Activated CD8-positive, alpha-beta memory T cell treated with anti-CD3 and anti-CD28 coated beads, Interleukin-2, amount 10 ng/mL, durations not matched to agents 7 days and 5 days (primary cell): Measurements from ENCODE around the gene ULK4. TPM values are rescaled to one million over a fixed set of nuclear protein-coding genes. Genes with fewer than 3 reads are reported as not detected.

ENCODE experiments used
- ATAC-seq: fragments of 150-1000 bp; cut with Tn5 transposase; one replicate; pipeline ENCODE4 v1.10.0; 2021; ENCODE audit warnings: moderate library complexity
- CTCF ChIA-PET: fragments of 350-600 bp; sonication (Branson Sonifier 250); formaldehyde crosslinking; loops from one replicate; lab custom pipeline; 2021; ENCODE audit warnings: antibody characterized with exemption; lab: Charles Lee
- DNase-seq: peaks from one replicate; pipeline ENCODE4 v3.0.0-alpha.2; 2020
- H3K27ac Mint-ChIP-seq: one replicate; pipeline ENCODE4 v1.8.0; 2021; ENCODE audit warnings: mild to moderate bottlenecking, mixed read lengths
- H3K27me3 Mint-ChIP-seq: one replicate; pipeline ENCODE4 v1.8.0; 2021; ENCODE audit warnings: mixed read lengths
- H3K36me3 Mint-ChIP-seq: one replicate; pipeline ENCODE4 v1.8.0; 2021; ENCODE audit warnings: mild to moderate bottlenecking, mixed read lengths
- H3K4me1 Mint-ChIP-seq: one replicate; pipeline ENCODE4 v1.8.0; 2021; ENCODE audit warnings: mixed read lengths
- H3K4me3 Mint-ChIP-seq: one replicate; pipeline ENCODE4 v1.8.0; 2021; ENCODE audit warnings: mild to moderate bottlenecking, moderate library complexity, mixed read lengths
- H3K9me3 Mint-ChIP-seq: one replicate; pipeline ENCODE4 v1.8.0; 2022; ENCODE audit warnings: low read depth, mixed read lengths
- total RNA-seq, 2 experiments: library from RNA; stranded (reverse); gene quantifications; one replicate each; pipeline ENCODE4 v1.2.3, GENCODE V29; 2021

ULK4 gene
- total RNA-seq, 2 experiments from 2014 or later, result 9.5 to 13.3 TPM

GRCh38 chr3:41600616-41601015, 361.3 kb downstream of the ULK4 start:
- H3K27me3 Mint-ChIP-seq, result peaks cover 4% of the 10 kb centered on the region
- H3K9me3 Mint-ChIP-seq, result no peaks in the 10 kb centered on the region
- H3K4me3 Mint-ChIP-seq, result no peak overlapping the region
- DNase-seq (no peak), ATAC-seq (no peak)
- H3K27ac Mint-ChIP-seq, result no peak overlapping the region
- CTCF ChIA-PET, result no interaction called here
- no peaks in the 10 kb centered on the region for H3K4me1 Mint-ChIP-seq
- H3K36me3 Mint-ChIP-seq, result no peaks in the 10 kb centered on the region

GRCh38 chr3:41599127-41599484, 362.8 kb downstream of the ULK4 start:
- Mint-ChIP-seq H3K27ac (no peak overlapping the region), H3K36me3 (no peaks in the 10 kb centered on the region), H3K9me3 (no peaks in the 10 kb centered on the region), H3K27me3 (no peaks in the 10 kb centered on the region), H3K4me1 (no peaks in the 10 kb centered on the region), H3K4me3 (no peak overlapping the region)
- no peak for ATAC-seq
- DNase-seq, result no peak
- CTCF ChIA-PET, result no interaction called here

GRCh38 chr3:41598402-41599126, 363.3 kb downstream of the ULK4 start:
- Mint-ChIP-seq H3K36me3 (no peaks in the 10 kb centered on the region), H3K27me3 (no peaks in the 10 kb centered on the region)

GRCh38 chr3:41593774-41594173, 368.1 kb downstream of the ULK4 start:
- Mint-ChIP-seq H3K9me3 (no peaks in the 10 kb centered on the region), H3K27ac (no peak overlapping the region), H3K4me1 (peaks cover 2% of the 10 kb centered on the region), H3K4me3 (no peak overlapping the region), H3K36me3 (no peaks in the 10 kb centered on the region), H3K27me3 (no peaks in the 10 kb centered on the region)
- no peak for ATAC-seq
- CTCF ChIA-PET, result no interaction called here
- DNase-seq, result no peak

More at GRCh38 chr3:41598402-41599126, 363.3 kb downstream of the ULK4 start:
- ATAC-seq (no peak), DNase-seq (no peak)
- CTCF ChIA-PET, result no interaction called here
- Mint-ChIP-seq H3K9me3 (no peaks in the 10 kb centered on the region), H3K27ac (no peak overlapping the region), H3K4me1 (no peaks in the 10 kb centered on the region), H3K4me3 (no peak overlapping the region)

- ATAC-seq (no peak), DNase-seq (no peak)
- Mint-ChIP-seq H3K27me3 (no peaks in the 10 kb centered on the region), H3K36me3 (no peaks in the 10 kb centered on the region), H3K9me3 (no peaks in the 10 kb centered on the region), H3K4me1 (peaks cover 2% of the 10 kb centered on the region), H3K27ac (no peak overlapping the region), H3K4me3 (no peak overlapping the region)
- CTCF ChIA-PET, result no interaction called here
These were observed 369.0 kb downstream of the ULK4 start for GRCh38 chr3:41592753-41593510.

GRCh38 chr3:41583014-41583413, 378.9 kb downstream of the ULK4 start:
- no peak overlapping the region for H3K27ac Mint-ChIP-seq
- H3K9me3 Mint-ChIP-seq, result no peaks in the 10 kb centered on the region
- ATAC-seq, result no peak
- no peaks in the 10 kb centered on the region for H3K27me3 Mint-ChIP-seq
- peaks cover 3% of the 10 kb centered on the region for H3K4me1 Mint-ChIP-seq
- CTCF ChIA-PET, result no interaction called here
- DNase-seq, result no peak
- no peak overlapping the region for H3K4me3 Mint-ChIP-seq
- H3K36me3 Mint-ChIP-seq, result no peaks in the 10 kb centered on the region

- H3K27ac Mint-ChIP-seq, result no peak overlapping the region
- DNase-seq (no peak), ATAC-seq (no peak)
- H3K36me3 Mint-ChIP-seq, result no peaks in the 10 kb centered on the region
- peaks cover 3% of the 10 kb centered on the region for H3K4me1 Mint-ChIP-seq
- no peak overlapping the region for H3K4me3 Mint-ChIP-seq
- no peaks in the 10 kb centered on the region for H3K9me3 Mint-ChIP-seq
- H3K27me3 Mint-ChIP-seq, result no peaks in the 10 kb centered on the region
- CTCF ChIA-PET, result no interaction called here
These were observed 380.2 kb downstream of the ULK4 start for GRCh38 chr3:41581700-41582099.

- Mint-ChIP-seq H3K27me3 (no peaks in the 10 kb centered on the region), H3K36me3 (no peaks in the 10 kb centered on the region), H3K4me1 (peaks cover under 1% of the 10 kb centered on the region), H3K27ac (no peak overlapping the region), H3K4me3 (no peak overlapping the region), H3K9me3 (no peaks in the 10 kb centered on the region)
- no peak for DNase-seq
- CTCF ChIA-PET, result no interaction called here
- ATAC-seq, result no peak
These were observed 381.5 kb downstream of the ULK4 start for GRCh38 chr3:41580274-41580959.

- ATAC-seq, result no peak
- Mint-ChIP-seq H3K4me3 (no peak overlapping the region), H3K27me3 (no peaks in the 10 kb centered on the region), H3K9me3 (no peaks in the 10 kb centered on the region), H3K4me1 (no peaks in the 10 kb centered on the region), H3K36me3 (no peaks in the 10 kb centered on the region), H3K27ac (no peak overlapping the region)
- no peak for DNase-seq
- CTCF ChIA-PET, result no interaction called here
These were observed 382.0 kb downstream of the ULK4 start for GRCh38 chr3:41579861-41580260.

GRCh38 chr3:41578798-41579197, 383.1 kb downstream of the ULK4 start:
- Mint-ChIP-seq H3K27ac (no peak overlapping the region), H3K4me1 (no peaks in the 10 kb centered on the region), H3K27me3 (no peaks in the 10 kb centered on the region), H3K9me3 (no peaks in the 10 kb centered on the region), H3K36me3 (no peaks in the 10 kb centered on the region), H3K4me3 (no peak overlapping the region)
- ATAC-seq (no peak), DNase-seq (no peak)
- CTCF ChIA-PET, result no interaction called here

GRCh38 chr3:41575724-41576123, 386.2 kb downstream of the ULK4 start:
- no peaks in the 10 kb centered on the region for H3K36me3 Mint-ChIP-seq
- CTCF ChIA-PET, result interaction anchor here (0.6 kb wide), 1 partner anchor 373 kb away, joined by 3 read pairs; no protein-coding TSS in a partner anchor
- no peak overlapping the region for H3K27ac Mint-ChIP-seq
- H3K4me3 Mint-ChIP-seq, result no peak overlapping the region
- no peaks in the 10 kb centered on the region for H3K9me3 Mint-ChIP-seq
- DNase-seq (no peak), ATAC-seq (no peak)
- H3K4me1 Mint-ChIP-seq, result no peaks in the 10 kb centered on the region
- no peaks in the 10 kb centered on the region for H3K27me3 Mint-ChIP-seq

- no peaks in the 10 kb centered on the region for H3K27me3 Mint-ChIP-seq
- no peaks in the 10 kb centered on the region for H3K36me3 Mint-ChIP-seq
- CTCF ChIA-PET, result no interaction called here
- ATAC-seq (no peak), DNase-seq (no peak)
- no peak overlapping the region for H3K4me3 Mint-ChIP-seq
- H3K9me3 Mint-ChIP-seq, result no peaks in the 10 kb centered on the region
- no peak overlapping the region for H3K27ac Mint-ChIP-seq
- H3K4me1 Mint-ChIP-seq, result no peaks in the 10 kb centered on the region
These were observed 387.0 kb downstream of the ULK4 start for GRCh38 chr3:41574900-41575299.

GRCh38 chr3:41573591-41573990, 388.3 kb downstream of the ULK4 start:
- H3K4me3 Mint-ChIP-seq, result no peak overlapping the region
- no peak for DNase-seq
- H3K36me3 Mint-ChIP-seq, result no peaks in the 10 kb centered on the region

GRCh38 chr3:41572092-41572491, 389.8 kb downstream of the ULK4 start:
- ATAC-seq (no peak), DNase-seq (no peak)
- H3K27ac Mint-ChIP-seq, result no peak overlapping the region
- H3K4me1 Mint-ChIP-seq, result no peaks in the 10 kb centered on the region
- H3K27me3 Mint-ChIP-seq, result no peaks in the 10 kb centered on the region
- CTCF ChIA-PET, result no interaction called here
- H3K4me3 Mint-ChIP-seq, result no peak overlapping the region
- H3K36me3 Mint-ChIP-seq, result no peaks in the 10 kb centered on the region
- H3K9me3 Mint-ChIP-seq, result no peaks in the 10 kb centered on the region

More at GRCh38 chr3:41573591-41573990, 388.3 kb downstream of the ULK4 start:
- Mint-ChIP-seq H3K4me1 (no peaks in the 10 kb centered on the region), H3K9me3 (no peaks in the 10 kb centered on the region), H3K27me3 (no peaks in the 10 kb centered on the region), H3K27ac (no peak overlapping the region)
- CTCF ChIA-PET, result no interaction called here
- no peak for ATAC-seq
